ENCODE measurements around the gene NEK7. TPM values are rescaled to one million over a fixed set of nuclear protein-coding genes. Genes with fewer than 3 reads are reported as not detected.

NEK7 gene
- total RNA-seq, 3 donors from 2014 or later: 82.3 to 187 (median 105) TPM

GRCh38 chr1:198228925-198229324 is 72.1 kb downstream of the NEK7 start:
- intact Hi-C loops (cut with DNase I; ENCODE audit: low total_unique reads): no loop called here
- TF ChIP-seq POLR2A (IDR thresholded peaks at IDR 0.05) (no peak), CTCF (IDR thresholded peaks at IDR 0.05) (no peak), POLR2AphosphoS5 (IDR thresholded peaks at IDR 0.05) (no peak)
- Histone ChIP-seq H3K4me3 (no peak overlapping the region), H3K27ac (no peak overlapping the region), H3K36me3 (no peaks in the 10 kb centered on the region), H3K27me3 (no peaks in the 10 kb centered on the region), H3K9me3 (no peaks in the 10 kb centered on the region), H3K4me1 (no peaks in the 10 kb centered on the region)
- DNase-seq (ENCODE audit: low spot score in 2 of 2): no peak

- Histone ChIP-seq H3K27me3 (no peaks in the 10 kb centered on the region), H3K4me1 (no peaks in the 10 kb centered on the region), H3K27ac (no peak overlapping the region), H3K36me3 (no peaks in the 10 kb centered on the region), H3K9me3 (no peaks in the 10 kb centered on the region), H3K4me3 (no peak overlapping the region)
- intact Hi-C loops (cut with DNase I; ENCODE audit: low total_unique reads): no loop called here
- no peak for TF ChIP-seq CTCF (IDR thresholded peaks at IDR 0.05)
- no peak for TF ChIP-seq POLR2A (IDR thresholded peaks at IDR 0.05)
- no peak for TF ChIP-seq POLR2AphosphoS5 (IDR thresholded peaks at IDR 0.05)
- DNase-seq (ENCODE audit: low spot score in 2 of 2): no peak
Measured at GRCh38 chr1:198231779-198232178, 75.0 kb downstream of the NEK7 start.

- TF ChIP-seq CTCF (IDR thresholded peaks at IDR 0.05): no peak
- no peak for TF ChIP-seq POLR2A (IDR thresholded peaks at IDR 0.05)
- no peak for TF ChIP-seq POLR2AphosphoS5 (IDR thresholded peaks at IDR 0.05)
- no peak for DNase-seq (ENCODE audit: low spot score in 2 of 2)
- Histone ChIP-seq H3K9me3 (no peaks in the 10 kb centered on the region), H3K27ac (no peak overlapping the region), H3K4me1 (no peaks in the 10 kb centered on the region), H3K36me3 (no peaks in the 10 kb centered on the region), H3K4me3 (no peak overlapping the region), H3K27me3 (no peaks in the 10 kb centered on the region)
- intact Hi-C loops (cut with DNase I; ENCODE audit: low total_unique reads): no loop called here
Measured at GRCh38 chr1:198232378-198232777, 75.6 kb downstream of the NEK7 start.

- H3K4me1 ChIP-seq: no peaks in the 10 kb centered on the region
- TF ChIP-seq POLR2AphosphoS5 (IDR thresholded peaks at IDR 0.05) (no peak), CTCF (IDR thresholded peaks at IDR 0.05) (no peak), POLR2A (IDR thresholded peaks at IDR 0.05) (no peak)
- no peaks in the 10 kb centered on the region for H3K9me3 ChIP-seq
- H3K27me3 ChIP-seq: no peaks in the 10 kb centered on the region
- intact Hi-C loops (cut with DNase I; ENCODE audit: low total_unique reads): no loop called here
- H3K4me3 ChIP-seq: no peak overlapping the region
- DNase-seq (ENCODE audit: low spot score in 2 of 2): no peak
- no peak overlapping the region for H3K27ac ChIP-seq
- no peaks in the 10 kb centered on the region for H3K36me3 ChIP-seq
Measured at GRCh38 chr1:198232940-198233675, 76.3 kb downstream of the NEK7 start.

- Histone ChIP-seq H3K4me3 (peak overlapping the region in 1 of 3 donors; percentile 34), H3K27ac (no peak overlapping the region)
- intact Hi-C loops (cut with DNase I; ENCODE audit: low total_unique reads): no loop called here
Measured at GRCh38 chr1:198234520-198235251, 77.9 kb downstream of the NEK7 start.

More at GRCh38 chr1:198234520-198235251, 77.9 kb downstream of the NEK7 start:
- DNase-seq (ENCODE audit: low spot score in 2 of 2): no peak
- H3K4me1 ChIP-seq: no peaks in the 10 kb centered on the region
- H3K36me3 ChIP-seq: no peaks in the 10 kb centered on the region
- TF ChIP-seq CTCF (IDR thresholded peaks at IDR 0.05): no peak
- TF ChIP-seq POLR2AphosphoS5 (IDR thresholded peaks at IDR 0.05): no peak
- no peak for TF ChIP-seq POLR2A (IDR thresholded peaks at IDR 0.05)
- H3K9me3 ChIP-seq: no peaks in the 10 kb centered on the region
- no peaks in the 10 kb centered on the region for H3K27me3 ChIP-seq
